GM18858 (cell line): ENCODE data around the gene INSC.

Source experiments
- ATAC-seq: cut with Tn5 transposase; IDR thresholded peaks from one replicate; pipeline ENCODE4 v1.9.1; 2021; ENCODE audit not compliant: unreplicated experiment

Gene INSC

GRCh38 chr11:15108592-15109130 is 6.1 kb upstream of the INSC start:
- ATAC-seq: no peak

GRCh38 chr11:15109602-15110001 is 5.1 kb upstream of the INSC start:
- ATAC-seq: no peak

GRCh38 chr11:15111215-15111614 is 3.5 kb upstream of the INSC start:
- no peak for ATAC-seq

- ATAC-seq: no peak
Measured at GRCh38 chr11:15112131-15112541, 2.6 kb upstream of the INSC start.

- ATAC-seq: peak; percentile 95
Measured at GRCh38 chr11:15113381-15113780, 1.3 kb upstream of the INSC start.

GRCh38 chr11:15115686-15116085 is 963 bp downstream of the INSC start:
- no peak for ATAC-seq

GRCh38 chr11:15117751-15118150 is 3.0 kb downstream of the INSC start:
- no peak for ATAC-seq

- ATAC-seq: peak; percentile 35
Measured at GRCh38 chr11:15118431-15118830, 3.7 kb downstream of the INSC start.

- ATAC-seq: no peak
Measured at GRCh38 chr11:15119352-15119751, 4.6 kb downstream of the INSC start.

GRCh38 chr11:15119826-15120225 is 5.1 kb downstream of the INSC start:
- no peak for ATAC-seq

GRCh38 chr11:15123849-15124248 is 9.1 kb downstream of the INSC start:
- no peak for ATAC-seq

- ATAC-seq: no peak
Measured at GRCh38 chr11:15124528-15124927, 9.8 kb downstream of the INSC start.

- no peak for ATAC-seq
Measured at GRCh38 chr11:15127341-15127740, 12.6 kb downstream of the INSC start.

GRCh38 chr11:15128621-15129020 is 13.9 kb downstream of the INSC start:
- ATAC-seq: no peak

- ATAC-seq: no peak
Measured at GRCh38 chr11:15136166-15136565, 21.4 kb downstream of the INSC start.

GRCh38 chr11:15139096-15139770 is 24.5 kb downstream of the INSC start:
- ATAC-seq: no peak

GRCh38 chr11:15139958-15140659 is 25.4 kb downstream of the INSC start:
- ATAC-seq: no peak

GRCh38 chr11:15141381-15141780 is 26.7 kb downstream of the INSC start:
- ATAC-seq: no peak

- ATAC-seq: no peak
Measured at GRCh38 chr11:15142838-15143237, 28.1 kb downstream of the INSC start.

GRCh38 chr11:15143855-15144254 is 29.1 kb downstream of the INSC start:
- ATAC-seq: no peak

GRCh38 chr11:15144347-15144746 is 29.6 kb downstream of the INSC start:
- no peak for ATAC-seq

- ATAC-seq: no peak
Measured at GRCh38 chr11:15145151-15145550, 30.4 kb downstream of the INSC start.
